Activated naive CD8-positive, alpha-beta T cell treated with anti-CD3 and anti-CD28 coated beads for 36 hours (primary cell): ENCODE measurements around the gene TGFBR1. TPM values are rescaled to one million over a fixed set of nuclear protein-coding genes. Genes with fewer than 3 reads are reported as not detected.

Source experiments
- DNase-seq: peaks from one replicate; pipeline ENCODE4 v3.0.0; 2021
- H3K27ac Mint-ChIP-seq: one replicate; pipeline ENCODE4 v1.8.0; 2022; ENCODE audit warnings: mild to moderate bottlenecking, moderate library complexity, mixed read lengths
- H3K27me3 Mint-ChIP-seq: one replicate; pipeline ENCODE4 v1.8.0; 2022; ENCODE audit warnings: mild to moderate bottlenecking, mixed read lengths
- H3K36me3 Mint-ChIP-seq: one replicate; pipeline ENCODE4 v1.8.0; 2021; ENCODE audit warnings: mild to moderate bottlenecking, mixed read lengths
- H3K4me1 Mint-ChIP-seq: one replicate; pipeline ENCODE4 v1.8.0; 2021; ENCODE audit warnings: mixed read lengths
- H3K4me3 Mint-ChIP-seq: one replicate; pipeline ENCODE4 v1.8.0; 2022; ENCODE audit warnings: mild to moderate bottlenecking, moderate library complexity, mixed read lengths
- H3K9me3 Mint-ChIP-seq: one replicate; pipeline ENCODE4 v1.8.0; 2022; ENCODE audit warnings: mixed read lengths
- total RNA-seq, 2 experiments: library from RNA; stranded (reverse); gene quantifications; one replicate each; pipeline ENCODE4 v1.2.3, GENCODE V29; 2021

Gene TGFBR1
- total RNA-seq, 2 experiments from 2014 or later = 30.4 to 32.1 TPM

DNA sequence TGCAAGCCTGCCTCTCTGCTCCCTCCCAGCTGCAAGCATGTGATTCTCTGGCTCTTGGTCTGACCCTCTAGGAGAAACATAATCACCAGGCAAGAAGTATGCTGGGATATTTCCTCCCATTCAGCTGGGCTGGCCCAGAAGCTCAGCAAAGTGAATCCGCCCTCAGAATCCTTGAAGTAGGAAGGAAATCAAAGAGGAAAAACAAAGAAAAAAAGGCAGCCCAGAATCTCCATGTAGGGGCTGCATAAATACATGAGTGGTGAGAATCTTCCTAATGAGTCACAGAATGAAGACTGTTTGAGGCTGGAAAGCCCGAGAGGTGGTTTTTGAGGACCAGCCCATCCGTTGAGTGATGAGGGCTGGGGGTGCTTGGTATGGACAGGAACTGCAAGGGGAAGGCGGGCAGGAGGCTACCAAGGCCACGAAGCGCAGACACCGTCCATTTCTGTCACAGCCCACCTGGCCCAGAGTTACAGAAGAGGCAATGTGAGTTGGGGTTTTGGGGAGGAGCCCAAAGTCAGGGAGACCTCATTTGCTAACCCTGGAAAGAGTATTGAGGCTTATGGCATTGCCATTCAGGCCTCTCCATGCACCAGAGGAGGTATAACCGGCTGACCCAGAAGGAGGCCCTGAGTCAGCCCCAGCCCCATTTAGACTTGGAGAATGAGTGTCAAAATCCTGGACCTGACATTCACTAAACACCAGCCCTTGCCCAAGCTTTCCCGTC is 33.4 kb upstream of the TGFBR1 start:
- peaks cover 38% of the 10 kb centered on the region for H3K4me1 Mint-ChIP-seq
- no peak overlapping the region for H3K4me3 Mint-ChIP-seq
- H3K9me3 Mint-ChIP-seq = no peaks in the 10 kb centered on the region
- H3K36me3 Mint-ChIP-seq = no peaks in the 10 kb centered on the region
- no peak for DNase-seq
- H3K27me3 Mint-ChIP-seq = no peaks in the 10 kb centered on the region
- peak overlapping the region; percentile 78 for H3K27ac Mint-ChIP-seq

DNA sequence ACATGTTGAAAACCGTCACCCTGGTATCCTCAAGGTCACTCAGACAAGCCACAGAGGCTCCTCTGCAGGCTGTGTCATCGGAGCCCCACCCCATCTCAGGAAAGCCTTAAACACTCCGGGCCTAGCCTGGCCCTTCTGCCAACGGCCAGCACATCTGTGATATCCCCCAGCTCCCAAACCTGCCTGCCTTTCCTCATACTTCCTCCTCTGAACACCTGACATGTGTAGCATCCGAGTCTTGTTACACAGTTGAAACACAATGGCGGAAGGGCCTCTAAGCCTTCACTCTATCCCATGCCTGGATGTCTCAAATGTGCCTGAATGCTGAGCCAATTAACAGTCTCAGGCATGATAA is 32.9 kb upstream of the TGFBR1 start:
- no peak for DNase-seq
- H3K27ac Mint-ChIP-seq = no peak overlapping the region
- no peaks in the 10 kb centered on the region for H3K9me3 Mint-ChIP-seq

GRCh38 chr9:99073347-99073746 is 31.6 kb upstream of the TGFBR1 start:
- Mint-ChIP-seq H3K4me1 (peaks cover 47% of the 10 kb centered on the region), H3K27ac (no peak overlapping the region), H3K9me3 (no peaks in the 10 kb centered on the region), H3K4me3 (no peak overlapping the region), H3K36me3 (no peaks in the 10 kb centered on the region), H3K27me3 (no peaks in the 10 kb centered on the region)
- no peak for DNase-seq

More for the DNA sequence above, 32.9 kb upstream of the TGFBR1 start:
- H3K4me1 Mint-ChIP-seq = peaks cover 43% of the 10 kb centered on the region
- H3K36me3 Mint-ChIP-seq = no peaks in the 10 kb centered on the region
- no peaks in the 10 kb centered on the region for H3K27me3 Mint-ChIP-seq
- no peak overlapping the region for H3K4me3 Mint-ChIP-seq

DNA sequence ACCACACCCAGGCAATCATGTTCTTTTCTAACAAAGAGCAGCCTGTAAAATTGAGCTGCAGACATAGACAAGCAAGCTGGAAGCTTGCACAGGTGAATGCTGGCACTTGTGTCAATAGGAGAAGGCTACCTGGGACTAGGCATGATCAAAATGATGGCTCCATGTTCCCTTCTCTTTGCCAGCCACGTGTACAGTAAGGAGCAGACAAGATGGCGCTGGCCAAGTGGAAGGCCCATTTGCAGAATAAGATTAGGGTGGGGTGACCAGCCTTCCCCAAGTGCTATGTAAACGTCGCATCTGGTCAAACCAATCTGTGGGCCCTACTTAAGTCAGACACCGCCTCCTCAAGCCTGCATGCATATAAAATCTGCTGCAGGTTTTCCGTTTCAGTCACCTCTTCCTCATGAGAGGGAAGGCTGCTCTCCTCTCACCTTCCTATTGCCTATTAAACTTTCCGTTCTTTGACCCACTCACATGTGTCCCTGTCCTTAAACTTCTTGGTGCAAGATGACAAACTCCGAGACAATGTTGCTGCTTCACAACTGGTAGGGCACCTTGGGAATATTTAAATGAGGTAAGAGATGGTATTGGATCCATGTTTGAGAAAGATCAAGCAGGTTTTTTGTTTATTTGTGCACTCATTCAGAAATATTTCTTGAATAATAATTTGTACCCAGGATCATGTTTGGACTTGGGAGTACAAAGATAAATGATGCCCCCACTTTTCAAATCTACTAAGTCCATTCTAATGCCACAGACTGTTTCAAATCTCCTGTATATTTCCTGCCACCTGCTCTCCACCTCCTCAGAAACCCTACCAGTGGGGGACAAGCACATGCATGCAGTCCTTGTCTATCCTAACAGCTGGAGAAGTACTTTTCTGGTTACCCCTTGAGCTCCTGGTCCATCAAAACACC is 30.7 kb upstream of the TGFBR1 start:
- no peaks in the 10 kb centered on the region for H3K27me3 Mint-ChIP-seq
- no peaks in the 10 kb centered on the region for H3K9me3 Mint-ChIP-seq
- H3K36me3 Mint-ChIP-seq = no peaks in the 10 kb centered on the region
- H3K27ac Mint-ChIP-seq = no peak overlapping the region
- DNase-seq = no peak
- H3K4me3 Mint-ChIP-seq = no peak overlapping the region
- peaks cover 41% of the 10 kb centered on the region for H3K4me1 Mint-ChIP-seq

GRCh38 chr9:99074902-99075245 is 30.0 kb upstream of the TGFBR1 start:
- Mint-ChIP-seq H3K27me3 (no peaks in the 10 kb centered on the region), H3K4me3 (no peak overlapping the region), H3K27ac (no peak overlapping the region), H3K4me1 (peaks cover 36% of the 10 kb centered on the region), H3K9me3 (no peaks in the 10 kb centered on the region), H3K36me3 (no peaks in the 10 kb centered on the region)
- DNase-seq = no peak

DNA sequence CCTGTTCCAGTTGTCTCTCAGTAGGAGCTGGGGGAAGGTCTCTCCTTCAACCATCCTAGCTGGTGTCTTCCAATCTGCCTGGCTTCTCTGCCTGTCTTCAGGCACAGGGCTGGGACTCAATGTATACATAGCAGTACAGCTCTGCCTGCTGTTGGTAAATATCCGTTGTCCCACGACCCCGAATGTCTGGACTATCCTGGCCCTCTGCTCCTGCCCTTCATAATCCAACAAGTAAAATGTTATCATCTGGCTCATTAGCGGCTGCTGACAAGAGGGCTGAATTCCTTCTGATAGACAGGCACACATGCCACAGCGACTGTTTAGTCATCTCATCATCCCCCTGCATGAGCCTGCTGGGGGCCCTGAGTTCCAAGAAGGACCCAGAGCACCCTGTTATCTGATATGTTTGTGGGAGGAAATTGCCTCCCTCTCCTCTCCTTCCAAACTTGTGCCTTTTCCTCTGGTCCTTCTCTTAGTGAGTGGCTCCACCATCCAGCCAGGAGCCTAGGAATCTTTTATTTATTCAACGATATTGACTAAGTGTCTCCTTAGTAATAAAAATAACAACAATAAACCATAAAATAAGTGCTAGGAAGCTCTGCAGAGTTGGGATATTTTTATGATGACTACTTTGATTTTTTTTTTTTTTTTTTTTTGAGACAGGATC is 29.5 kb upstream of the TGFBR1 start:
- peaks cover 36% of the 10 kb centered on the region for H3K4me1 Mint-ChIP-seq
- H3K36me3 Mint-ChIP-seq = no peaks in the 10 kb centered on the region
- no peak overlapping the region for H3K4me3 Mint-ChIP-seq
- no peaks in the 10 kb centered on the region for H3K9me3 Mint-ChIP-seq
- no peak overlapping the region for H3K27ac Mint-ChIP-seq
- no peaks in the 10 kb centered on the region for H3K27me3 Mint-ChIP-seq
- no peak for DNase-seq

GRCh38 chr9:99076030-99076429 is 28.9 kb upstream of the TGFBR1 start:
- no peak for DNase-seq
- Mint-ChIP-seq H3K4me3 (no peak overlapping the region), H3K4me1 (peaks cover 29% of the 10 kb centered on the region)

DNA sequence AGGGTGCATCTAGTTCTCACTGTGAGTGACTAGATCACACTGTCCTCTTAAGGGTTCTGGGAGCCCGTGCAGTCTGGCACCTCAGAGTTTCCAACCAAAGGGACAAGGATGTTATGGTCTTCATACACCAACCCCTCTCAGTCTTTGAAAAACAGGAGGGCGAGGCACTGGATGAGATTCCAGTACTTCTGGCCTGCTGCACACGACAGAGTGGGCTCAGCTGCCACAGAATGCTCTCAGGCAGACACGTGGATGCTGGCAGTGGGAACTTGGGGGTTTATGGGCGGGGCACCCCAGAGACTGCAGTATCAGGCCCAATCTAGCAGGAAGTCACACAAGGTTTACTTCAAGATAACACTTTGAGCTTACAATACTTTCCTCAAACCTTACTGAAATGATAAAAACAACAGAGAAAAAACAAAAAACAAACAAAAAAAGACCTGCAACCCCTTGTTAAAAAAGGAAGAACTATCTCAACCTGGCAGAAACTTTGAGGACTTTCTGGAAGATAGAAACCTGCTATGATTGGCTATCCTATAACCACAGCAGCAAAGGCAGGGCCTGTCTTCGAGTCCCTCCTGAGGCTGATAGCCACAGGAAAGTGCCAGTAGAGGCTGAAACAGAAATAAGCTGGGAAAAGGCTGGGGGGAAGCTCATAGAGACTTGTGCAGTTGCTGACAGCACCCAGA is 28.3 kb upstream of the TGFBR1 start:
- Mint-ChIP-seq H3K4me1 (peaks cover 24% of the 10 kb centered on the region), H3K36me3 (no peaks in the 10 kb centered on the region), H3K4me3 (peak overlapping the region; percentile 9), H3K9me3 (no peaks in the 10 kb centered on the region), H3K27me3 (no peaks in the 10 kb centered on the region), H3K27ac (peak overlapping the region; percentile 81)
- peak; percentile 24 for DNase-seq

More at GRCh38 chr9:99076030-99076429, 28.9 kb upstream of the TGFBR1 start:
- Mint-ChIP-seq H3K36me3 (no peaks in the 10 kb centered on the region), H3K9me3 (no peaks in the 10 kb centered on the region), H3K27ac (no peak overlapping the region), H3K27me3 (no peaks in the 10 kb centered on the region)

DNA sequence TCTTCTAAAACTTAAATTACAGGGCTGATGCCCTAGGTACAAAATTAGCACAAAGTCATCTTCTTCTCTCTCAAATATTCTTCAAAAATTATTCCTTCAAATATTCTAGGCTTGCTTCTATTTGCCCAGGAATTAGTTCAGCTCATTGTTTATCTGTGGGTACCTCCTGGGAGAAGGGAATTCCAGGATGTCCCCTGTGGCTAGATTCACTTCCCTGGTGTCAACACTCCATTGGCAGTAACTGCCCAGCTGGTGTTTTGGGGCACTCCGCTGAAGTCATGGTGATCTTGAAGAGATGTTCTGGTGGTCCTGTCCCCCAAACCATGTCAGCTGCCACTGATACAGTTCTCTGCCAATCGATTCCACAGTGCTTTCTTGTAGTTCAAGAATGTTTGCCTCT is 26.2 kb upstream of the TGFBR1 start:
- Mint-ChIP-seq H3K27me3 (no peaks in the 10 kb centered on the region), H3K36me3 (no peaks in the 10 kb centered on the region), H3K9me3 (no peaks in the 10 kb centered on the region), H3K4me3 (no peak overlapping the region), H3K4me1 (peaks cover 24% of the 10 kb centered on the region), H3K27ac (no peak overlapping the region)
- no peak for DNase-seq

DNA sequence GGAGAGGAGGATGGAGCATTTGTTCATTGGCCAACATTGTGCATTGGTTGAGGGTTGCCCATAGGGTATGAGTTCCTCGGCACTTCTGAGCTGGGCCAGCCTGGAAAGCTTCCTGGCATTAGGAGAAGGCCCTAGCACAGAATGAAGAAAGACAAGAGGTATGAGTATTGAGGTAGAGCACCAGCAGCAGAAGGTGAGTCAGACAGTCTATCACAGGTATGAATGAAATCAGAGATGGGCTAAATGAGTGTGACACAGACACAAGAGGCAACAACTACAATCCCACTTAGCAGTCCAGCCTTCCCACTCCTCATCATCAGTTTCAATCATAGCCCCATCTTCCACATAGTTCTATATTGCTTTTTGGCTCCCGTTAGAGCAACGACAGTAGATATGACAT is 25.4 kb upstream of the TGFBR1 start:
- Mint-ChIP-seq H3K36me3 (no peaks in the 10 kb centered on the region), H3K4me3 (no peak overlapping the region), H3K9me3 (no peaks in the 10 kb centered on the region), H3K4me1 (peaks cover 24% of the 10 kb centered on the region), H3K27ac (no peak overlapping the region), H3K27me3 (no peaks in the 10 kb centered on the region)
- no peak for DNase-seq

DNA sequence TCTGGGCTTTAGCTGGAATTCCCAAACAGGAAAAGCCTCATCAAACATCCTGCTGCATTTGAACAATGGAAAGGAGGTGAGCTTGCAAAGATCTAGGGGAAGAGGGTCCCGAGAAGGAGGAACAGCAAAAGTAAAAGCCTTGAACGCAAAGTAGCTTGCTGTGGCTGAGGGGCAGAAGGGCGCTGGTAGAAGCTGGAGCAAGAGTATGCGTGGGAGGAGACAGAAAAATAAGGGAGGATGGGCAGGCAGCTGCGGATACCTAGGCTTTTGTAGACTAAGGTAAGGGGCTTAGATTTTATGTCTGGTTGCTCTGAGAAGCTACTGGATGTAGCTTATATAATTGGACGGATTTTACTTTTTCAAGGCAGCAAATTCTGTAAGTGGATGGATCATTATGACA is 21.9 kb upstream of the TGFBR1 start:
- DNase-seq = no peak
- Mint-ChIP-seq H3K36me3 (no peaks in the 10 kb centered on the region), H3K27me3 (no peaks in the 10 kb centered on the region), H3K27ac (no peak overlapping the region), H3K4me3 (no peak overlapping the region), H3K9me3 (no peaks in the 10 kb centered on the region), H3K4me1 (peaks cover 13% of the 10 kb centered on the region)

- no peaks in the 10 kb centered on the region for H3K36me3 Mint-ChIP-seq
- no peak overlapping the region for H3K4me3 Mint-ChIP-seq
- peaks cover 1% of the 10 kb centered on the region for H3K9me3 Mint-ChIP-seq
- H3K27ac Mint-ChIP-seq = no peak overlapping the region
- DNase-seq = no peak
- H3K27me3 Mint-ChIP-seq = no peaks in the 10 kb centered on the region
- peaks cover 15% of the 10 kb centered on the region for H3K4me1 Mint-ChIP-seq
Measured at GRCh38 chr9:99085949-99086948, 18.7 kb upstream of the TGFBR1 start.

DNA sequence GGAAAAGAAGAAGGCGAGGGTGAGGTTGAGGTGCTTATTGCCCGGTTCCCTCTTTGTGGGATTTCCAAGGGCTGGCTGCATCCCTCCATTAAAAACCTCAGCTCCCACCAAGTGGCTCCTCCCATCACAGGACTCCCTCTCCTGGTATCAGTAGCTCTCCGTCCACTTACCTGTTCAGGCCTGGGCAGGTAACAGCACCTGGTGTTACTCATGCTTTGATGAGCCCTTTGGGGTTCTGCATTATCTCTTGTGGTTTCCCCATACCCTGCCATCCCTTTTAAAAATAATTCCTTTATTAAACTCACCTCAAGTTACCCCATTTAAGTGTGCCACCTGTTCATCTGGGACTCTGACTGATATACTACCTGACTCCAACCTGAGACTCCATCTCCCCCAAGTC is 17.5 kb upstream of the TGFBR1 start:
- no peak for DNase-seq
- peaks cover 23% of the 10 kb centered on the region for H3K4me1 Mint-ChIP-seq
- H3K4me3 Mint-ChIP-seq = no peak overlapping the region
- H3K9me3 Mint-ChIP-seq = peaks cover 1% of the 10 kb centered on the region
- no peaks in the 10 kb centered on the region for H3K27me3 Mint-ChIP-seq
- no peaks in the 10 kb centered on the region for H3K36me3 Mint-ChIP-seq
- H3K27ac Mint-ChIP-seq = no peak overlapping the region
